Esophagus mucosa (tissue), 1 donor: Measurements from ENCODE around the gene WASF2. TPM values are rescaled to one million over a fixed set of nuclear protein-coding genes. Genes with fewer than 3 reads are reported as not detected.
"Not testable (repeated sequence)": the region's sequence is repeated elsewhere in the genome, so short reads cannot be mapped to it uniquely, and the experiment has no call there.

Source experiments
- ATAC-seq: fragments of 200-7000 bp; cut with Tn5 transposase; one replicate; pipeline ENCODE4 v1.9.1; 2020
- total RNA-seq: library from RNA; stranded (reverse); gene quantifications from one replicate; pipeline ENCODE4 v1.2.4, GENCODE V29; 2023
- donor health status: DM: yes; HTN: yes; CAD: no.

Gene WASF2, protein sequence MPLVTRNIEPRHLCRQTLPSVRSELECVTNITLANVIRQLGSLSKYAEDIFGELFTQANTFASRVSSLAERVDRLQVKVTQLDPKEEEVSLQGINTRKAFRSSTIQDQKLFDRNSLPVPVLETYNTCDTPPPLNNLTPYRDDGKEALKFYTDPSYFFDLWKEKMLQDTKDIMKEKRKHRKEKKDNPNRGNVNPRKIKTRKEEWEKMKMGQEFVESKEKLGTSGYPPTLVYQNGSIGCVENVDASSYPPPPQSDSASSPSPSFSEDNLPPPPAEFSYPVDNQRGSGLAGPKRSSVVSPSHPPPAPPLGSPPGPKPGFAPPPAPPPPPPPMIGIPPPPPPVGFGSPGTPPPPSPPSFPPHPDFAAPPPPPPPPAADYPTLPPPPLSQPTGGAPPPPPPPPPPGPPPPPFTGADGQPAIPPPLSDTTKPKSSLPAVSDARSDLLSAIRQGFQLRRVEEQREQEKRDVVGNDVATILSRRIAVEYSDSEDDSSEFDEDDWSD
- 169 TPM for total RNA-seq

DNA sequence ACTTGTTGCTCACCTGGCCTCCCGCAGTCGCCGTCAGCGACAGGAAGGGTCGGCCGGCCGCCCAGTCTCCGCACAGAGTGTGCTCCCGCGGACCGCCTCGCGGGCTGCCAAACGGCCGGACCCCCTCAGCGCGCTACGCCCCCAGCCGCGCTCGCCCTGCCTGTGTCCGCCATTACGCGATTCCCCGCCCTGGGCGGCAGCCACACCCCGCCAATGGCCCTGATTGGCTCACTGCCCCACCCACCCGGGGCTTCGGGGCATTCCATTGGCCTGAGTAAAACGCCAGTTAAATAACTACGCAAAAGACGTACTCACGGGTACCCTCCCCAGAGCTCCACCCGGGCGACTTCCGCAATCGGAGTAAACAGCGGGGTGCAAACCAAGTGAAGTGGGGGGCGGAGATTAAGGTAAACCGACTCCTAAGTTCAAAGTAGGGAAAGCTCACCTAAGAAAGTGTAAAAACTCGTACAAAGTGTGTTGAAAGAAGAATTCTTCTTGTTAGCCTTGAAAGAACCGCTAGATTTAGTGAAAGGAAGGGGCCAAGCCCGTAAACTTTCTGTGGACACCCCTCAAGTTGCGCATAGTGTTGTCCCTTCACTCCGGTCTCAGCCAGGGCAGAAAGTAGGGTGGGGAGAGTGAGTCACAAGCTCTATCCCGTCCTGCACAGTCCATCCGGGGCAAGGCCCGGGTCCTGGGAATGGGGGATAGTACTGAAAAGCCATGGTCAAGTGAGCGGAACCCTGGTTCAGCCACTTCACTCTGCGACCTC lies at the start of gene WASF2:
WASF2 (minus strand) TSS at position 195 of the 769 bp plus-strand sequence. CDS start 61,277 bp downstream, outside the sequence.
- ATAC-seq = peak; percentile 96

DNA sequence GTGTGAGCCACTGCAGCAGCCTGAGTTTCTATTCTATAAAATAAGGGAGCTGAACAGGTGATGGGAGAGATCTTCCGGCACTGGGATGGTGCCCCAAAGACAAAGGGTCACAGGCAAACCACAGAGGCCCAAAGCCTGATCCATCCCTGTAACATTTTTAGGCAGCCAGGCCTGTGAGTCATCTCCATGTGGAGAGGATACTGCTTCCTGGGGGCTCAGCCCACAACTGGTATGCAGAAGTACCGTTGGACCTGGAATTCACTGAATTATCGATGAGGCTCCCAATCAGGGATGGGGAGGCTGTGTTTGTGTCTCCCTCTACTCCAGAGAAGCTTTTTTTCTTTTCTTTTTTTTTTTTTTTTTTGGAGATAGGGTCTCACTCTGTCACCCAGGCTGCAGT lies 48.8 kb upstream of the WASF2 start:
- no peak for ATAC-seq

DNA sequence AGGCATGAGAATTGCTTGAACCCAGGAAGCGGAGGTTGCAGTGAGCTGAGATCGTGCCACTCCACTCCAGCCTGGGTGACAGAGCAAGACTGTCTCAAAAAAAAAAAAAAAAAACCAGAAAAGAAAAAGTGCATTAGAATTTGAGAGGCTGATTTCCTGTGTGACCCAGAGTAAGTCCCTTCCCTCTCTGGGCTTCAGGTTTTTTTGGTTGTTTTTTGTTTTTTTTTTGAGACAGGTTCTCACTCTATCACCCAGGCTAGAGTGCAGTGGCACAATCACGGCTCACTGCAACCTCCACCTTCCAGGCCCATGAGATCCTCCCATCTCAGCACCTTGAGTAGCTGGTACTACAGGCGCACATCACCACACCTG lies 48.3 kb upstream of the WASF2 start:
- not testable (repeated sequence) for ATAC-seq

DNA sequence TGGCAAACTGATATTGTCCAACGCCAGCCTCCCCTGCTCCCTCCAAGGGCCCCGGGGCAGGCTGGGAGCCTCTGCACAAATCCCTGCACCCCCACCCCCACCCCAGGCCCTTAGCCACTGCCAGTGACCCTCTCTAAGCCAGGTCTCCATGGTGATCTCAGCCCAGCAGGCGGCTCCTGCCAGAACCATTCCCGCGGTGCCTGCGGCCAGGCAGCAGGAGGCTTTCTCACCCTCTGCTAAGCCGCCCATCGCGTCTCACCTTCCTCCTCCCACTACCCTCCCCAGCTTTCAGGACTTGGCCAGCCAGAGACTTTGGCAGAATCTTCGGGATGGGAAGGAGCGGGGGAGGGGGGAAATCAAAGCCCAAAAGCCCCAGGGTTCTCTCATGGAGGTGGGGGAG lies 46.8 kb upstream of the WASF2 start:
- ATAC-seq = peak; percentile 24

DNA sequence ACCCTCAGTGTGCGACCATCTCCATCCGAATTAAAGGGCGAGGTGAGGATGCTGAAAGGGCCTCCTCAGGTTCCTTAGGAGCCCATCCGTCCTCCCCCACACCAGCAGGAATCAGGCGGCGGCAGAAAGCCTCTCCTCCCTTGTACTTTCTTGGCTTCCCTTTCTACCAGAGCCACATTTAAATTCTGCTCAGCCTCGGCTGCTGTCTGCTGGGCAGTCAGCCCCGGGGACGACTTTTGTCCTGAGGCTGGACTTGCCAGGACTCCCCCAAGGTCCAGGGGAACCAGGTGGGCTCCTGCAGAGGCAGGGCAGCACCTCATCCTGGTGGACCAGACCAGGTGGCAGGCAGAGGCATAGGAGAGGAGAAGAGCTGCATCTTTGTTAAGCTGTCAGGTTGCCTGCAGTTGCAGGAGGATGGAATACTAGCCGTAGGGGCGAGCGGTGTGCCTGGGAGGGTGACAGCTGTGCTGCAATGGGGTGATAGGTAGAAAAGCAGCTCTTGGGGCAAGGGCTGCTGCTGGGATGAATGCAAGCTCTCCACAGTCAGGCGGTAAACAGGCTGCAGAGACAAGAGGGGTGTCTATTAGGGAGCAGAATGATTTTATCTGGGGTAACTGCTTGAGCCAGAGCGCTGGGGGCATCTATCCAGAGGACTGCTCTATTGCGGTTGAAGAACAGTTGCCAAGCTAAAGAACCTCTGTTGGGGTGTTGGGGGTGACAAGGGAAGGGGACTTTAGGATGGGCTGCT lies 46.2 kb upstream of the WASF2 start:
- no peak for ATAC-seq

DNA sequence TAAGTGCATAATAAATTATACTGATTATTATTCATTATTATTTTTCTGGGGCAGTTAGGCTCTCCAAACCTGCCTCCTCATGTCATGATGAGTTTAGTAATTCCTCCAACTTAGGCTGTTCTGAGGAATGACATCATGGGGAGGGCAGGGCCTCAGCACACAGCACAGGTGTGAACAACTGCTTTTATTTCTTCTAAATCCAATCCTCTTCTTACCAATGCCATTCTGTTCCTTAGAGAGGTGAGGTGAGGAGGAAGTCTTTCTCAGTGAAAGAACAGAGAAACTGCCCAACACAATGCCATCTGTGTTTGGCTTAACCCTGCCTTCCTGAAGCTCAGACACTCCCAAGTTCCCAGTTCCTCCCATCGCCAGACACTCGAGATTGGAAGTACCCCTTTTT lies 45.4 kb upstream of the WASF2 start:
- peak; percentile 73 for ATAC-seq

DNA sequence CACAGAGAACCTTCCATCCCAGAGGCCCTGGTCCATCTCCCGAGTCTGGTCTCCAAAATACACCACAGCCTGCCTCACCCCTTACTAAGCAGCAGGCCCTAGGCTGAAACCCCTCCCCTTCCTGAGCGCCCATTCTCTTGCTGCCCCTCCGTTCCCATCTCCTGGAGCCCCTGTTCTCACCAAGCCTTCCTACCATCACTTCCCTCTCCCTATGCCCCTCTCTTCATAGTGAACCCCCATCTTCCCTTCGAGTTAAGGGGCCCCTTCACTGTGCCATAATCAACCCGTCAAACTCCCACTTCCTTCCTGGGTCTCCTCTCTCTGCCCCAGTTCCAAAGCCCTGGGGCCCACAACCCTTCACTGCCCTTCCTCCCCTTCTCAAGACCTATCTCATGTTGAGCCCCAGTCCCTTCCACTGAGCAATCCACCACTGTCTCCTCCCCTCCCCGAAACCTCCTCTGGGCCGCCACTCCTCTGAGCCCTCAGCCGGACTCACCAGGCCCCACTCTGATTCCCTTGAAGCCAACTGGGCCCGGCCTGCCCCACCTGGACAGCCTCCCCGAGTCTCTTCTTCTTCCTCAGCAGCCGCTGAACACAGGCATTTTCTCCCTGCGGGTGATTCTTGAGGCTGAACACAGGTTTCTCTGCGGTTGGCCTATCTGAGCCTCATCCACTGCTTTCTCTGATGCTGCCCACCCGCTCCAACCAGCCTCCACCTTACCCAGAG lies 42.2 kb upstream of the WASF2 start:
- no peak for ATAC-seq

DNA sequence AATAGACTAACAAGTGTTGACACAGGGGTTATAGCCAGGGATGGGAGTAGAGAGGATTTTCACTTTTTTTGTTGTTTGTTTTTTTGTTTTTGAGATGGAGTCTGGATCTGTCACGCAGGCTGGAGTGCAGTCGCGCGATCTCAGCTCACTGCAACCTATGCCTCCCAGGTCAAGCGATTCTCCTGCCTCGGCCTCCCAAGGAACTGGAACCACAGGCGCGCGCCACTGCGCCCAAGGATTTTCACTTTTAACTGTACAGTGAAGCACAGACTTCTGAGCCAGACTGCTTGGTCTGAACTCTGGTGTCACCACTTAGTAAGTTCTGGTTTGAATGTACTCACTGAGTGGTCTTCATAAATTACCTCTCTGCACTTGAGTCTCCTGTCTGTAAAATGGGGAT lies 40.2 kb upstream of the WASF2 start:
- ATAC-seq = no peak

DNA sequence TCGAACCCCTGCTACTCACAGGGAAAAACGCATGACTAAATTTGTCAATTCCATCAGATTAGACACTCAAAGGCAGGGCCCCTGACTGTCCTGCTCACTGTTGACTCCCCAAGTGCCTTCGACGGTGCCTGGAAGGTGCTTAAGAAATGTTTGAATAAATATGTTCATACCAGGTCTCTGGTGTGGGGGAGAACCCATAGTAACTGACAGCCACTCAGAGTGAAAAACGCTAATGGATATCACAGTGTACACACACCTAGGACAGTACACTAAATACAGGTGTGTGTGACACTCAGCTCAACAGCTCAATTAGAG lies 39.7 kb upstream of the WASF2 start:
- ATAC-seq = no peak

DNA sequence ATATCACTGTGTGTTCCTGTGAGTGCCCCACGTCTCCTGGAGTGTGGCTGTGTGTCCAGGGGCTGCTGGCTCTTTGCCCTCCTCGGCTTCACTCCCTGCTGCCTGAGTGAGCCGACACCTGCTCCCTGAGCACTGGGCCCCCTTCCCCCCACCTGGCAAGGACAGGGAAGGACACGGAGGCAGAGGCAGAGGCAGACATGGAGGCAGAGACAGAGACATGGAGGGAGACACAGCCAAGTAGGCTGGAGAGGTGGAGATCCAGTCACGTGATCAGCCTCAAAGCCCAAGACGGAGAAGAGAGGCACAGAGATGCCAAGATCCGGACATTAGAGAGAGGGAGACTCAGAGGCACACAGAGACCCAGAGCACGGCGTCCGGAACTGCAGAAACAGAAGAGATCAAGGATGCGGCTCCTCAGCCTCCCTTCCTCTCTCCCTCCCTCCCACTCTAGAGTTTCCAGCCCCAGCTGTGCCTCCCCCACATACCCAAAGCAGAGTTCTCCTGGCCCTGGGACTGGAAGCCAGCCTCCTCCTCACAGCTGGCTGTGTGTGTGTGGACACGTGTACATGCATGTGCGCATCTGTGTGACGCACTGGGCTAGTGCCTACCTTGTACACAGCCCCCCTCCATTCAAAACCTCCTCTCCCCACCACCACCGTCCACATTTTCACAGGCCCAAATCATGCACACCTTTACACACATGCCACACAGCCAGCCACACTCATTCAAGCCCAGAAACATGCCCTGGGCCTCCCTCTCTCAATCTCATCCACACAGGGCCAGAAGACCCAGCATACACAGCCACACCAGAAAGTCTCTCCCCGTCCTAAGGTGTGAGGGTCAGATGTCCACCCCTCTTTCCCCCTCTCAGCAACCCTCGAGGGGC lies 39.1 kb upstream of the WASF2 start:
- peak; percentile 19 for ATAC-seq

DNA sequence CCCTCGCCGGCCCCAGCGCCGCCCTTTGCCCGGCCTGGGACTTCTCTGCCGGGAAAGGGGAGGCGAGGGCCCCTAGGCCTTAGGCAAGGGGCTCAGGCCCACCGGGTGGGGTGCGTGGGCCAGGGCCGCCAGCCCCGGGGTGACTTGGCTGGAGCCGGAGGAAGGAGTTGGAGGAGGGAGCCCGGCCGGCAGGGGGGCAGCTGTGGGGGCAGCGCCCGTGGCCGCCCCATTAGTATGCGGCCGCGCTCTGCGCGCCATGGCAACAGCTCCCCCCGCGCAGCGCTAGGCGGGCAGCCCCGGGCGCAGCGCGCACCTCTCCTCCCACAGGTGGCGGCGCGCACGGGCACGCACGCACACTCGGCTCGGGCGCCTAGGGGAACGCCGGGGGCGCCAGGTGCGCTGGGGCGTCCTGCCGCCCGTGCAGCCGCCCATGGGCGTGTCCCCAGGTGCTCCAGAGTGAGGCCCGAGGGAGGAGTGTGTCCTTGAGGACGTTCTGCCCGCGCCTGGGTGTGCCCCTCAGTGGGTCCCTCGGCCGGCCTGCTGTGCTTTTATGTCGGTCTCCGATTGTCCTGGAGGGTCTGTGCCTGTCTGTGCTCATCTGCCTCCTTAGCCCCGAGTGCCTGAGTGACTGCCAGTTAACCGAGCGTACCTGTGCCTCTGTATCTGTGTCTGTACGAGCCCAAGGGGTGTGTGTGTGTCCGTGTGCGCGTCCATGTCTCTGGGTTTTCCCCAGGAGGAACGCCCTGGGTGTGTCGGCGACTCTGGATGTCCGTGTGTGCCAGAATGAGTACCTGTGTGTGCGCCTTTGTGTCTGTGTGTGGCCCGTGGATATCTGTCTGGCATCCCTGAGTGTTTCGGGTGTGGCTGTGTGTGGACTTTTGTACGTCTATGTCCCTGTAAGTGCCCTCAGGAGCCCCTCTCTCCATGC lies 38.2 kb upstream of the WASF2 start:
- peak; percentile 70 for ATAC-seq

DNA sequence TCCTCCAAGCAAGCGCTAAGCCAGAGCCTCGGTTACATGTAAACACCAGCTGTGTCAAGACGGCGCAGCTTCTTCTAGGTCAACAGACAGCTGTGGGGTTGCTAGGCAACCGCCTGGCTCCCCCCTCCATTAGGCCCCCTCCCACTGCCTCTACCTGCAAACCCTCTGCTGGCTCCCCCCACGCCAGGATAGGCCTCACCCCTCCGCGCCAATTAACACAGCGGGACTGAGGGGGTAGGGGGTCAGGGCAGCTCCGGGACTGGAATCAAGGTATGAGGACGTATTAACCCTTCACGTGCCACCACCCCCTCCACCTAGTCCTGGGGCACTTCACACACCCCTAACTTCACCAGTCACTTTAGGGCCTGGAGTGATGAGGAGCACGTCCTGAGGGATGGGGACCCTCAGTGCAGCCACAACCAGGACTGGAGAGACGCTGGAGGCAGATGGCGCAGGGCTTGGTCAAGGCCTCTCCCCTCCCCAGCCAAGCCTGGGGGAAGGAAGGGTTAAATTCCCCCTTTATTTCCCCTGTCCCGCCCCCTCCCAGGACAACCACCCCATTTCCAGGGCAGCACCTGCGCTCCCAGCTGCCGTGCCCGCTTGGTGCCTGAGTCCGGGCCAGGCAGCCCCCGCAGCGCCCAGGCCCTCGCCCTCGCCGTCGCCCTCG lies 37.4 kb upstream of the WASF2 start:
- no peak for ATAC-seq

DNA sequence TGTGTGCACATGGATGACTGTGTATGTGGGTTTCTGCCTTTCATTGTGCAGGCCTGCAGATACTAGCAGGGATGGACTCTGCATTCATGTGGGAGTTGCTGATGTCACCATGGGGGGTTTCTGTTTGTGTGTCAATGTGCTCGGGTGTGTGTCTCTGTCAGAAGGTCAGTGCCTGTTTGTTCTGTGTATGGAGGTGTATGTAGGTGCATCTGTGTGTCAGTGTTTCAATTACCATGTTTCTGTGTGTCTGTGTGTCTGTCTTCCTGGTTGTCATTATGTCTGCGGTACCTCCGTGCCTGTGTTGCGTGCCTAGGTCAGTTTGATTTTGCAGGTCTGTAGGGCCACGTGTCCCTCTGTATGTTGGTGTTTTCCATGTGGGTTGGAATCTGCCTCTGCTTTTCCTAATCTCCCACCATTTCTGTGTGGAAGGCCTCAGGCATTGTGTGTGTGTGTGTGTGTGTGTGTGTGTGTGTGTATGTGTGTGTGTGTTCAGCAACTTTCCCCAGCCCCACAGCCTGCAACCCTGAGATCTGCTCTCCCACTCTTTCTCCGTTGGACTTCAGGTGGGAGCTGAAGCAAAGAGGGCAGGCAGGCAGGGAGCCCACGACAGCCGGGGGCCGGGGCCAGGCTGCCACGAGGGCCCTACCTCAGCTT lies 36.7 kb upstream of the WASF2 start:
- no peak for ATAC-seq

DNA sequence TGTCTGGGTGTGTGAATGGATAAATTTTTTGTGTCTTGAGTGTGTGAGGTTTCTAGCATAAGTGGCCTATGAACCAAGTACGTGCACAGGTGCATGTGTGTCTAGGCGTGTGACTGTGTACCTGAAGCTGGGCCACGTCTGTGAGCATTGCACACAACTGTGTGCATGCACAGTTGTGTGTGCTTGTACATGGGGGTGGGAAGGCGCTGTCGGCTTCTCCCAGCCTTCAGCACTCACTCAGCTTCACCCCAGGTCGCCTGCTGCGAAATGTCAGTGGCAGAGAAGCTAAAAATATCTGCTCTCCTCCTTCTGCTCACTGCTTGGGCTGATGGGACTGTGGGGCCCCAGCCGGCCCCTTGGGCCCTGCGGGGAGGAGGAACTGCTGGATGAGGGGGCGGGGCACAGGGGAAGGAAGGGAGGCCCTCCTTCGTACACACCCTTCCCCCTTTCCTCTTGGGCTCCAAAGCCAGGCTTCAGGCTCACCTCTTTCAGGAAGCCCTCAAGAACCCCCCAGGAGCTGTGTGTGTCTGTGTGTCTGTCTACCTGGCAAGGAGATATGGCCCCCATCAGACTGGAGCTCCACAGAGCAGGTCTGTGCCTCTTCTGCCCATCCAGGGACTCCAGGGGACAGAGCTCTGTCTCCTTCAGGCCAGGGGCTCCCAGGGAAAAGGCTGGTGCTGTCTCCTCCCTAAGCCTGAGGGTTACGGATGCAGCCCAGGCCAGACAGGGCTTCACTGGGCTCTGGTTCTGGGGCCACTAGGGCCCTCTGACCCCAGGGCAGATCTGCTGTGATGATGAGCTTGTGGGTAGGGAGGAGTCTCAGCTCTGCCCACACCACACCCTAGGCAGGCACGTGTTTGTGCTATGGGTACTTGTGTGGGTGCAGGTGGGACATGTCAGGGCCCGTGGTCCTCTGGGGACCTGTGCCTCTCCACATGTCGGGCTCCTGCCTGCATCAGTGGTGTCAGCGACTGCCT lies 35.6 kb upstream of the WASF2 start:
- peak; percentile 24 for ATAC-seq

DNA sequence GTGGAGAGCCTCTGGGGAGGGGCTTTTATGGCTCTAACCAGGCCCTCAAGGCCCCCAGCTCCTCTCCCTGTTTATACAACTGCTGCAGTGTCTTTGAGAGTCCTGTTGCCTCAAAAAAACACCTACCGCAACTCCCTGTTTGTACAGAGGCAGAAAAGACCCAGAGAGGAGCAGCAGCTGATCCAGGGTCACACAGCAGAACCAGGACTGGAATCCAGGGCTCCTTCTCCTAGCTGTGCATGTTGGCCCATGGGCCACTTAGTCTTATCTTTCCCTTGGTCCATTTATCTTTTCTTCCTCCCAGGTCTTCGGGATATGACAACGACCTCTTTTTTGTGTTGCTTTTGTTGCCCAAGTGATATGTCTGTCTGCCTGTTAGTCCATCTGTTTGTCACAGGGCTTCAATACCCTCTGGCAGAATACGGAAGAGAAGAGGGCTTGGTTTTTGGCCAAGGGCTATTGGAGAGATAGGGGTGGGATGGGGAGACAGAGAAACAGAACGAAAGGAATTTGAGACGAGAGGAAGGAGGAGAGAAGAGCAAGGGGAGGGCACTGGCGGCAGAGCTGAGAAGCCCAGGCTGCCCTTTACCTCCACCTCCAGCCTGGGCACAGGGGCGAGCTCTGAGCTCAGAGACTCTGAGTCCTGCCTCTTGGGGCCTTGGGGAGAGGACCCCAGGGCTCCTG lies 33.5 kb upstream of the WASF2 start:
- ATAC-seq = no peak

DNA sequence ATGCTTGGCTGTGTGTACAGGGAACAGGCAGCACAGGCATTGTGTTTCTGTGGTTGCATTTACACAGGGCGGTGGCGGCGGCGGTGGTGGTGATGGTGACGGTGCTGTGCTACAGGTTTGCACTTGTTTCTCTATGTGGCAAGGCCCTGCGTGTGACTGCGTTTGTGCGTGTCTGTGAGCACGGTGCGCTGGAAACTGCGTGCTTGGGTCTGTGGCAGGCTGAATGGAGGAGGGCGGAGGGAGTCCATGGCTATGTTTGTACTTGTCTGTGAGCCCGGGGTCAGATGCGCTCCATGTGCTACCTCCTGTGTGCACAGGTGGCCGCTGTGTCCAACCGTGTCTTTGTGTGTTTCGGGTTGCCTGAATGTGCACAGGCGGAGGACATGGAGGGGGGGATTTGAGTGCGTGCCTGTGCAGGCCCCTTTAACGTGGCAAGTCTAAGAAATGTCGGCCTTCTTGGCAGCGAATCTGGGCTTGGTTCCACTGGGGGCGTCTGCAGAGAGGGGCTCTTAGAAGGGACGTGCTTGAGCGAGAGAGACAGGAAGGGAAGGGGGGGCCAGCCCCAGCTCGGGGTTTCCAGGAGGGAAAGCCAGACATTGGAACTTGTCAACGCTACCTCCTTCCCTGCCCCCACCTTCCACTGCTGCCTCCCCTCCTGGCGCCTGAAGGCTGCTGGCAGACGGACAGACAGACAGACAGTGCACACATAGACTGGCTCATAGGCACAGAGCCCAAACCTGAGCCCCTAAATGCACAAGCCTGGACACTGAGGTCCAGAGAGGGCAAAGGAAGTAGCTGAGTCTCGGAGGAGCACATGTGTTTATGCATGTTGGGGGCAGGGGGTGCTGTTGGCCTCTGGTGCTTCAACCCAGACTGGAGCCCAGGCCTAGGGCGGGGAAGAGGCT lies 32.7 kb upstream of the WASF2 start:
- ATAC-seq = peak; percentile 71
